Activated B cell treated with CpG ODN at 0.5 μM for 24 hours (primary cell): ENCODE results near the gene HMG20A. TPM values are rescaled to one million over a fixed set of nuclear protein-coding genes. Genes with fewer than 3 reads are reported as not detected.

Experiments used
- ATAC-seq: fragments of 200-7000 bp; cut with Tn5 transposase; one replicate; pipeline ENCODE4 v1.10.0; 2021; ENCODE audit warnings: low read depth, mild to moderate bottlenecking, moderate library complexity
- CTCF ChIA-PET: fragments of 350-600 bp; sonication (Branson Sonifier 250); formaldehyde crosslinking; loops from one replicate; lab custom pipeline; 2021; ENCODE audit warnings: antibody characterized with exemption; lab: Charles Lee
- POLR2A ChIA-PET: fragments of 350-600 bp; sonication (Branson Sonifier 250); formaldehyde crosslinking; loops from one replicate; lab custom pipeline; 2021; ENCODE audit warnings: antibody characterized with exemption; lab: Charles Lee
- DNase-seq: peaks from one replicate; pipeline ENCODE4 v3.0.0; 2022
- H3K27ac Mint-ChIP-seq: one replicate; pipeline ENCODE4 v1.8.0; 2020; ENCODE audit warnings: mixed read lengths
- H3K27me3 Mint-ChIP-seq: one replicate; pipeline ENCODE4 v1.8.0; 2021; ENCODE audit warnings: mixed read lengths
- H3K36me3 Mint-ChIP-seq: one replicate; pipeline ENCODE4 v1.8.0; 2021; ENCODE audit warnings: low read depth, mixed read lengths
- H3K4me1 Mint-ChIP-seq: one replicate; pipeline ENCODE4 v1.8.0; 2021; ENCODE audit warnings: mixed read lengths
- H3K4me3 Mint-ChIP-seq: one replicate; pipeline ENCODE4 v1.8.0; 2020; ENCODE audit warnings: mild to moderate bottlenecking, mixed read lengths
- H3K9me3 Mint-ChIP-seq: one replicate; pipeline ENCODE4 v1.8.0; 2020; ENCODE audit warnings: mixed read lengths
- CTCF ChIP-seq: fragments of 200-600 bp; IDR thresholded peaks from one replicate; pipeline ENCODE4 v1.8.0; 2022; ENCODE audit warnings: antibody characterized with exemption, mild to moderate bottlenecking
- intact Hi-C: fragments of 100-400 bp; cut with micrococcal nuclease; formaldehyde crosslinking; loops from one replicate; pipeline ENCODE4 v1.15.1; 2024
- total RNA-seq: library from RNA; stranded (reverse); gene quantifications from 2 replicates; pipeline ENCODE4 v1.2.3, GENCODE V29; 2022

The HMG20A gene
- total RNA-seq, 1 donor from 2014 or later: 53.9 TPM

- H3K4me1 Mint-ChIP-seq: peaks cover 17% of the 10 kb centered on the region
Measured at GRCh38 chr15:77493324-77493907, 72.7 kb downstream of the HMG20A start.

GRCh38 chr15:77494073-77494867, 73.6 kb downstream of the HMG20A start:
- H3K9me3 Mint-ChIP-seq: no peaks in the 10 kb centered on the region
- ChIA-PET POLR2A (interaction anchor here (1.0 kb wide), 3 partner anchors 73 to 312 kb away, joined by 3 to 5 read pairs (median 5); partner anchors contain the start of gene HMG20A), CTCF (interaction anchor here (1.4 to 10.3 kb wide), 5 partner anchors 48 to 375 kb away, joined by 4 to 144 read pairs (median 27); no protein-coding TSS in a partner anchor)
- no peak for TF ChIP-seq CTCF
- intact Hi-C loops: no loop called here
- no peak overlapping the region for H3K4me3 Mint-ChIP-seq
- H3K4me1 Mint-ChIP-seq: peaks cover 17% of the 10 kb centered on the region
- H3K27me3 Mint-ChIP-seq: no peaks in the 10 kb centered on the region
- peaks cover 14% of the 10 kb centered on the region for H3K36me3 Mint-ChIP-seq
- no peak overlapping the region for H3K27ac Mint-ChIP-seq
- ATAC-seq (no peak), DNase-seq (no peak)

More at GRCh38 chr15:77493324-77493907, 72.7 kb downstream of the HMG20A start:
- intact Hi-C loops: no loop called here
- CTCF ChIA-PET: interaction anchor here (1.4 to 10.3 kb wide), 4 partner anchors 49 to 374 kb away, joined by 4 to 80 read pairs (median 26); no protein-coding TSS in a partner anchor
- TF ChIP-seq CTCF: no peak
- ATAC-seq (peak; percentile 80), DNase-seq (no peak)
- Mint-ChIP-seq H3K27ac (peak overlapping the region; percentile 41), H3K36me3 (peaks cover 13% of the 10 kb centered on the region), H3K4me3 (no peak overlapping the region), H3K9me3 (no peaks in the 10 kb centered on the region), H3K27me3 (no peaks in the 10 kb centered on the region)
- POLR2A ChIA-PET: interaction anchor here (1.0 kb wide), 3 partner anchors 72 to 312 kb away, joined by 3 to 5 read pairs (median 5); partner anchors contain the start of gene HMG20A

GRCh38 chr15:77494964-77495363, 74.3 kb downstream of the HMG20A start:
- DNase-seq (no peak), ATAC-seq (no peak)
- Mint-ChIP-seq H3K9me3 (no peaks in the 10 kb centered on the region), H3K4me3 (no peak overlapping the region), H3K36me3 (peaks cover 10% of the 10 kb centered on the region), H3K4me1 (peaks cover 17% of the 10 kb centered on the region), H3K27me3 (no peaks in the 10 kb centered on the region), H3K27ac (no peak overlapping the region)
- intact Hi-C loops: loop anchor here (5.0 kb wide), 1 partner anchor 593 kb away; no protein-coding TSS in a partner anchor
- TF ChIP-seq CTCF: no peak
- POLR2A ChIA-PET: no interaction called here
- CTCF ChIA-PET: interaction anchor here (4.1 to 10.3 kb wide), 3 partner anchors 48 to 376 kb away, joined by 27 to 144 read pairs (median 80); no protein-coding TSS in a partner anchor

GRCh38 chr15:77495838-77496596, 75.3 kb downstream of the HMG20A start:
- H3K4me1 Mint-ChIP-seq: peaks cover 17% of the 10 kb centered on the region
- ChIA-PET POLR2A (interaction anchor here (1.0 to 1.5 kb wide), 2 partner anchors 42 to 309 kb away, joined by 4 to 5 read pairs; no protein-coding TSS in a partner anchor), CTCF (interaction anchor here (0.5 to 10.3 kb wide), 15 partner anchors 8 to 394 kb away, joined by 3 to 144 read pairs (median 4); no protein-coding TSS in a partner anchor)
- TF ChIP-seq CTCF: no peak
- H3K27ac Mint-ChIP-seq: no peak overlapping the region
- no peaks in the 10 kb centered on the region for H3K9me3 Mint-ChIP-seq
- H3K27me3 Mint-ChIP-seq: no peaks in the 10 kb centered on the region
- ATAC-seq: no peak
- intact Hi-C loops: loop anchor here (1.0 to 5.0 kb wide), 4 partner anchors 310 to 594 kb away; no protein-coding TSS in a partner anchor
- no peak for DNase-seq
- no peak overlapping the region for H3K4me3 Mint-ChIP-seq
- peaks cover 4% of the 10 kb centered on the region for H3K36me3 Mint-ChIP-seq
